ENCODE data around the gene TUBGCP6. TPM values are rescaled to one million over a fixed set of nuclear protein-coding genes. Genes with fewer than 3 reads are reported as not detected.

Gene TUBGCP6
- total and polyA plus RNA-seq, 10 of the 15 experiments (the other 5 are each of a cell fraction or from before 2014, with no cell fraction given): 0.74 to 41.4 (median 19.4) TPM

DNA sequence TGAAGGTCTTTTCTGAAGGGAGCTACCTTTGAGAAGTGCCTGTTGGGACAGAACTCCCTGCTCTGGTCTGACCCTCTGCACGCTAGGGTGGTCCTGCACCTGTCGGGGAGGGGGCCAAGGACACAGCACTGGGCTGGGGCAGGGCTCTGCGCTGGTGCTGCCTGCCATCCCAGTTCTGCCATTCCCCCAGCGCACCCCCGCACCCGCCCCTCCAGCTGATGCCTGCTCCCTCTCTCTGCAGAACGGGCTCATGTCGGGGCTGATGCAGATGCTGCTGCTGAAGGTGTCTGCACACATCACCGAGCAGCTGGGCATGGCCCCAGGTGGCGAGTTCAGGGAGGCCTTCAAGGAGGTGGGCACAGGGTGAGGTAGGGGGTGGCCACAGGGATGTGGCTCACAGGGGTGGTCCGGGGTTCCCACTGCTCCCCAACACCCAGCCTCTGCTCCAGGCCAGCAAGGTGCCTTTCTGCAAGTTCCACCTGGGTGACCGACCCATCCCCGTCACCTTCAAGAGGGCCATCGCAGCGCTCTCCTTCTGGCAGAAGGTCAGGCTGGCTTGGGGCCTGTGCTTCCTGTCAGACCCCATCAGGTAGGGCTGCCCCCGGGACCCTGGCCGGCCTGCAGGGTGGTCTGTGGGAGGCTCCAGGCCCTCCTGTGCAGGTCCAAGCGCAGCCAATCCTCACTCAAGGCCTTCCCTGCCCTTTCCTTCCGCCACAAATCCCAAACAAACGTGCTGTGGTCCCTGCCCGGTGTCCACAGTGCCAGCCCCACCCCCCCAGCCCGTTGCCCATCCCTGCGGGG, 47.6 kb downstream of the TUBGCP6 start:
- TF ChIP-seq POLR2A (IDR thresholded peaks at IDR 0.05; ENCODE audit: low read depth, low read length): peak; percentile 12; the same call in 1 of the 2 replicates
- no peak for TF ChIP-seq EP300 (IDR thresholded peaks at IDR 0.05; ENCODE audit: borderline replicate concordance in 1 of 2, control insufficient read depth in 1 of 2, low read depth in 2 of 2, low read length in 2 of 2)
- TF ChIP-seq EGR1 (IDR thresholded peaks at IDR 0.05; ENCODE audit: borderline replicate concordance in 1 of 2, low read depth in 2 of 2, low read length in 2 of 2): peak in 1 of 2 experiments; percentile 4; a peak in 1 of 3 replicates
- RAD21 ChIA-PET (ENCODE audit: unreplicated experiment): interaction anchor here (1.5 kb wide), 1 partner anchor 10 kb away, joined by 3 read pairs; no protein-coding TSS in a partner anchor
- Histone ChIP-seq H3K4me1 (ENCODE audit: control insufficient read depth, insufficient read depth, low read length) (peaks cover 37% of the 10 kb centered on the region), H3K9me3 (replicated peaks; ENCODE audit: control insufficient read depth, insufficient read depth, low read length) (no peaks in the 10 kb centered on the region), H3K4me3 (no peak overlapping the region), H3K36me3 (ENCODE audit: control insufficient read depth in 2 of 2, insufficient read depth in 2 of 2, low read length in 1 of 2) (peaks cover 0 to 45% of the 10 kb centered on the region in 2 experiments; a peak in 3 of 4 replicates), H3K79me2 (ENCODE audit: control insufficient read depth, insufficient read depth, low read length) (peaks cover 30% of the 10 kb centered on the region), H3K9ac (ENCODE audit: control insufficient read depth, insufficient read depth, low read length) (no peak overlapping the region), H4K20me1 (ENCODE audit: control insufficient read depth, insufficient read depth) (no peaks in the 10 kb centered on the region), H3K4me2 (ENCODE audit: control insufficient read depth, insufficient read depth) (no peak overlapping the region), H3K27me3 (replicated peaks in 1 of 2; ENCODE audit: control insufficient read depth in 2 of 2, insufficient read depth in 2 of 2, low read length in 1 of 2) (no peaks in the 10 kb centered on the region), H3K27ac (ENCODE audit: control insufficient read depth, insufficient read depth) (no peak overlapping the region), H2AFZ (ENCODE audit: control insufficient read depth, low read depth, low read length) (no peak overlapping the region)
- DNase-seq (ENCODE audit: low read depth, low spot score) (no peak), ATAC-seq (no peak), FAIRE-seq (no peak)
- POLR2A ChIA-PET: no interaction called here
- SMC1A ChIA-PET (ENCODE audit: uncharacterized antibody, unreplicated experiment): no interaction called here
- in situ Hi-C loops (cut with MboI) (no loop called here), intact Hi-C loops (cut with micrococcal nuclease; ENCODE audit: unreplicated experiment) (loop anchor here (10.0 kb wide), 1 partner anchor 262 kb away; no protein-coding TSS in a partner anchor)
- CTCF ChIA-PET: interaction anchor here (1.2 kb wide), 1 partner anchor 24 kb away, joined by 3 read pairs; no protein-coding TSS in a partner anchor
- 71% methylated on average over 12 of the region's 23 CpGs for WGBS (ENCODE audit: insufficient coverage, insufficient replicate concordance, low lambda C conversion rate, missing lambda C conversion rate)
- no TSS peak for BruUV-seq (replicated peaks)

DNA sequence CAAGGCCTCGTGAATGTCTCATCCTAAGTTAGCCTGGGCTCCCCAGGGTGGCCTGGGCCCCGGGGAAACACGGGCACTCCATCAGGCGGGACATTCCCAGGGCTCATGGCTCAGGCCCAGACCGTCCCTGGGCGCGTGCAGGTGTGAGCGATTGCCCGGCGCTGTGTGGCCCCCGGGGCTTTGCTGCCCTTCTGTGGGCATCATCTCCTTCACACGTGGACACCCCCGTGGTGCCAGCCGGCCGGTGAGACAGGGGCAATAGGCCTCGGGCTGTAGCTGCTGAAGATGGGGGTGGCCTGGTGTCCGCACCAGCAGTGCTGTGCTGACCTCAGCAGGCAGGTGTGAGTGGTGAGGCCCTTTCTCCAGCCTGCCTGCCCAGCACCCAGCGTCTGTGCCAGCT, 48.6 kb downstream of the TUBGCP6 start:
- H4K20me1 ChIP-seq (ENCODE audit: control insufficient read depth, insufficient read depth): no peaks in the 10 kb centered on the region
- no peak overlapping the region for H2AFZ ChIP-seq (ENCODE audit: control insufficient read depth, low read depth, low read length)
- ATAC-seq (no peak), FAIRE-seq (no peak), DNase-seq (ENCODE audit: low read depth, low spot score) (no peak)
- no TSS peak for BruUV-seq (replicated peaks)
- ChIA-PET CTCF (interaction anchor here (1.2 kb wide), 1 partner anchor 23 kb away, joined by 3 read pairs; no protein-coding TSS in a partner anchor), SMC1A (ENCODE audit: uncharacterized antibody, unreplicated experiment) (no interaction called here), POLR2A (no interaction called here), RAD21 (ENCODE audit: unreplicated experiment) (interaction anchor here (1.5 kb wide), 1 partner anchor 9 kb away, joined by 3 read pairs; no protein-coding TSS in a partner anchor)
- no peak overlapping the region for H3K9ac ChIP-seq (ENCODE audit: control insufficient read depth, insufficient read depth, low read length)
- peaks cover 43% of the 10 kb centered on the region for H3K4me1 ChIP-seq (ENCODE audit: control insufficient read depth, insufficient read depth, low read length)
- no peaks in the 10 kb centered on the region for H3K9me3 ChIP-seq (replicated peaks; ENCODE audit: control insufficient read depth, insufficient read depth, low read length)
- in situ Hi-C loops (cut with MboI): no loop called here
- intact Hi-C loops (cut with micrococcal nuclease; ENCODE audit: unreplicated experiment): loop anchor here (10.0 kb wide), 1 partner anchor 261 kb away; no protein-coding TSS in a partner anchor
- H3K27me3 ChIP-seq (replicated peaks in 1 of 2; ENCODE audit: control insufficient read depth in 2 of 2, insufficient read depth in 2 of 2, low read length in 1 of 2): no peaks in the 10 kb centered on the region
- peaks cover 0 to 45% of the 10 kb centered on the region in 2 experiments; a peak in 3 of 4 replicates for H3K36me3 ChIP-seq (ENCODE audit: control insufficient read depth in 2 of 2, insufficient read depth in 2 of 2, low read length in 1 of 2)
- H3K4me2 ChIP-seq (ENCODE audit: control insufficient read depth, insufficient read depth): no peak overlapping the region
- 85% methylated on average over 8 of the region's 18 CpGs for WGBS (ENCODE audit: insufficient coverage, insufficient replicate concordance, low lambda C conversion rate, missing lambda C conversion rate)
- H3K27ac ChIP-seq (ENCODE audit: control insufficient read depth, insufficient read depth): 0 out of 2 replicates have a peak overlapping the region, but pooled peaks have one; percentile 7
- TF ChIP-seq BRCA1 (IDR thresholded peaks at IDR 0.05; ENCODE audit: low read depth, low read length) (no peak), MYB (IDR thresholded peaks at IDR 0.05; ENCODE audit: borderline replicate concordance, low read depth, low read length) (no peak), IRF4 (IDR thresholded peaks at IDR 0.05; ENCODE audit: low read depth, low read length) (no peak), POLR2A (IDR thresholded peaks at IDR 0.05; ENCODE audit: low read depth, low read length) (peak; percentile 27; the same call in 1 of the 2 replicates), ZBED1 (IDR thresholded peaks at IDR 0.05; ENCODE audit: borderline replicate concordance) (no peak), POLR2AphosphoS5 (IDR thresholded peaks at IDR 0.05; ENCODE audit: low read length) (peak; percentile 19; the same call in 1 of the 2 replicates), KAT2A (conservative IDR thresholded peaks at IDR 0.05; ENCODE audit: control insufficient read depth, low read depth, low read length) (no peak)
- TF ChIP-seq, protein P1, sequence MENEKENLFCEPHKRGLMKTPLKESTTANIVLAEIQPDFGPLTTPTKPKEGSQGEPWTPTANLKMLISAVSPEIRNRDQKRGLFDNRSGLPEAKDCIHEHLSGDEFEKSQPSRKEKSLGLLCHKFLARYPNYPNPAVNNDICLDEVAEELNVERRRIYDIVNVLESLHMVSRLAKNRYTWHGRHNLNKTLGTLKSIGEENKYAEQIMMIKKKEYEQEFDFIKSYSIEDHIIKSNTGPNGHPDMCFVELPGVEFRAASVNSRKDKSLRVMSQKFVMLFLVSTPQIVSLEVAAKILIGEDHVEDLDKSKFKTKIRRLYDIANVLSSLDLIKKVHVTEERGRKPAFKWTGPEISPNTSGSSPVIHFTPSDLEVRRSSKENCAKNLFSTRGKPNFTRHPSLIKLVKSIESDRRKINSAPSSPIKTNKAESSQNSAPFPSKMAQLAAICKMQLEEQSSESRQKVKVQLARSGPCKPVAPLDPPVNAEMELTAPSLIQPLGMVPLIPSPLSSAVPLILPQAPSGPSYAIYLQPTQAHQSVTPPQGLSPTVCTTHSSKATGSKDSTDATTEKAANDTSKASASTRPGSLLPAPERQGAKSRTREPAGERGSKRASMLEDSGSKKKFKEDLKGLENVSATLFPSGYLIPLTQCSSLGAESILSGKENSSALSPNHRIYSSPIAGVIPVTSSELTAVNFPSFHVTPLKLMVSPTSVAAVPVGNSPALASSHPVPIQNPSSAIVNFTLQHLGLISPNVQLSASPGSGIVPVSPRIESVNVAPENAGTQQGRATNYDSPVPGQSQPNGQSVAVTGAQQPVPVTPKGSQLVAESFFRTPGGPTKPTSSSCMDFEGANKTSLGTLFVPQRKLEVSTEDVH (IDR thresholded peaks at IDR 0.05; ENCODE audit: low read depth, partially characterized antibody): no peak
- TF ChIP-seq, protein P2, sequence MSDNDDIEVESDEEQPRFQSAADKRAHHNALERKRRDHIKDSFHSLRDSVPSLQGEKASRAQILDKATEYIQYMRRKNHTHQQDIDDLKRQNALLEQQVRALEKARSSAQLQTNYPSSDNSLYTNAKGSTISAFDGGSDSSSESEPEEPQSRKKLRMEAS (IDR thresholded peaks at IDR 0.05; ENCODE audit: low read depth, low read length): no peak
- TF ChIP-seq, protein P3, sequence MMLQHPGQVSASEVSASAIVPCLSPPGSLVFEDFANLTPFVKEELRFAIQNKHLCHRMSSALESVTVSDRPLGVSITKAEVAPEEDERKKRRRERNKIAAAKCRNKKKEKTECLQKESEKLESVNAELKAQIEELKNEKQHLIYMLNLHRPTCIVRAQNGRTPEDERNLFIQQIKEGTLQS (IDR thresholded peaks at IDR 0.05; ENCODE audit: borderline replicate concordance, extremely low read depth, low read depth, low read length): no peak
- H3K4me3 ChIP-seq: no peak overlapping the region
- H3K79me2 ChIP-seq (ENCODE audit: control insufficient read depth, insufficient read depth, low read length): peaks cover 29% of the 10 kb centered on the region
